SK-N-DZ (cell line): Measurements from ENCODE around the gene CENPP.
"Not testable (repeated sequence)": the region's sequence is repeated elsewhere in the genome, so short reads cannot be mapped to it uniquely, and the experiment has no call there.

Experiments used
- DNase-seq: peaks from one replicate; pipeline ENCODE4 v3.0.0-alpha.2; 2015; ENCODE audit warnings: low spot score

Gene CENPP

GRCh38 chr9:92613268-92614122 lies 287.7 kb downstream of the CENPP start:
- DNase-seq = no peak

- DNase-seq = no peak
Observed at GRCh38 chr9:92614123-92614510, 288.4 kb downstream of the CENPP start.

- DNase-seq = no peak
Observed at GRCh38 chr9:92614763-92615461, 289.2 kb downstream of the CENPP start.

- DNase-seq = no peak
Observed at GRCh38 chr9:92615790-92616189, 290.0 kb downstream of the CENPP start.

GRCh38 chr9:92616199-92616641 lies 290.5 kb downstream of the CENPP start:
- no peak for DNase-seq

- DNase-seq = no peak
Observed at GRCh38 chr9:92616655-92617111, 290.9 kb downstream of the CENPP start.

- DNase-seq = no peak
Observed at GRCh38 chr9:92617195-92617813, 291.6 kb downstream of the CENPP start.

GRCh38 chr9:92617951-92618510 lies 292.3 kb downstream of the CENPP start:
- no peak for DNase-seq

- DNase-seq = no peak
Observed at GRCh38 chr9:92618633-92619225, 293.0 kb downstream of the CENPP start.

GRCh38 chr9:92619601-92620300 lies 294.0 kb downstream of the CENPP start:
- DNase-seq = no peak

GRCh38 chr9:92620845-92621244 lies 295.1 kb downstream of the CENPP start:
- DNase-seq = no peak

GRCh38 chr9:92623936-92624335 lies 298.2 kb downstream of the CENPP start:
- not testable (repeated sequence) for DNase-seq

GRCh38 chr9:92626484-92626883 lies 300.7 kb downstream of the CENPP start:
- no peak for DNase-seq

- no peak for DNase-seq
Observed at GRCh38 chr9:92627651-92628050, 301.9 kb downstream of the CENPP start.

GRCh38 chr9:92631452-92632343 lies 305.9 kb downstream of the CENPP start:
- DNase-seq = no peak

- DNase-seq = no peak
Observed at GRCh38 chr9:92632641-92633040, 306.9 kb downstream of the CENPP start.

GRCh38 chr9:92633614-92634278 lies 308.0 kb downstream of the CENPP start:
- no peak for DNase-seq

GRCh38 chr9:92634712-92635605 lies 309.2 kb downstream of the CENPP start:
- peak; percentile 55 for DNase-seq
